Measurements from ENCODE around the gene ZFYVE19. TPM values are rescaled to one million over a fixed set of nuclear protein-coding genes. Genes with fewer than 3 reads are reported as not detected.

ZFYVE19 gene
- total and polyA plus RNA-seq, 2 of the 13 experiments (the other 11 are each of a cell fraction or from before 2014, with no cell fraction given) = 23.3 to 44.0 TPM

DNA sequence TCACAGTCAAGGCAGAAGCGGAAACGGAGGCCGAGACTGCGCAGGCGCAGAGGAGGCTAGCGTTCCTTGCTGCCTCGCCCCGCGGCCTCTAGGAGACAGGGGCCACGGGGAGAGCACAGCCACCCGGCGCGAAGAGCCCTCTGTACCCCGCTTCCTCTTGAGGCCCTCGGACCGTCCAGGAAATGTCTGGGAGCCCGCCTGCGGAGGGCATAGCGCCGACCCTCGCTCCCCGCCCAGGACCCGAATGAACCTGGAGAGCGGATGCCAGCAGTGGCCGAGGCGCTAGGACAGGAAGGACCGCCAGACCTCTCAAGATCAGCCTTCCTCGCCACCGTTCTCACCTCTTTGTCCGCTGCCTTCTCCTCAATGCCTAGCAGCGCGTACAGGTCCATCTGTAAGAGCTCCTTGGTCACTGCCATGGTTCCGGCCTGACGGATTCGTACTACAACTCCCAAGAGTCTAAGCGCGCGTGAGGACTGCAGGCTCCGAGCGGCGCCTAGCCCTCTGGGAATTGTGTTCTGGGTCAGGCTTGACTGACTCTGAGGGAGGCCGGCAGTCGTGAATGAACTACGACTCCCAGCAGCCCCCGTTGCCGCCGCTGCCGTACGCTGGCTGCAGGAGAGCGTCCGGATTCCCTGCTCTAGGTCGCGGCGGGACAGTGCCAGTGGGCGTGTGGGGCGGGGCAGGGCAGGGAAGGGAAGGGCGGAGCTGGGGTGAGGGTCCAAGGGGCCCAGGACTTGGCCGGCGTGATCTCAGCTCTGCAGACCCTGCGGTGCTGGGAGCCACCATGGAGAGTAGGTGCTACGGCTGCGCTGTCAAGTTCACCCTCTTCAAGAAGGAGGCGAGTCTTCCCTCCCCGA lies at the start of gene ZFYVE19, which contains the start of gene DNAJC17 (continued):
- peak; percentile 33 for TF ChIP-seq MED8 (CRISPR knock-in tag; IDR thresholded peaks at IDR 0.05; ENCODE audit: insufficient replicate concordance)
- peak; percentile 28; the same call in 1 of the 2 replicates for TF ChIP-seq ZNF614 (CRISPR knock-in tag; IDR thresholded peaks at IDR 0.05; ENCODE audit: borderline replicate concordance)
- no peak for TF ChIP-seq REL (CRISPR knock-in tag; conservative IDR thresholded peaks at IDR 0.05)
- TF ChIP-seq, protein P1, sequence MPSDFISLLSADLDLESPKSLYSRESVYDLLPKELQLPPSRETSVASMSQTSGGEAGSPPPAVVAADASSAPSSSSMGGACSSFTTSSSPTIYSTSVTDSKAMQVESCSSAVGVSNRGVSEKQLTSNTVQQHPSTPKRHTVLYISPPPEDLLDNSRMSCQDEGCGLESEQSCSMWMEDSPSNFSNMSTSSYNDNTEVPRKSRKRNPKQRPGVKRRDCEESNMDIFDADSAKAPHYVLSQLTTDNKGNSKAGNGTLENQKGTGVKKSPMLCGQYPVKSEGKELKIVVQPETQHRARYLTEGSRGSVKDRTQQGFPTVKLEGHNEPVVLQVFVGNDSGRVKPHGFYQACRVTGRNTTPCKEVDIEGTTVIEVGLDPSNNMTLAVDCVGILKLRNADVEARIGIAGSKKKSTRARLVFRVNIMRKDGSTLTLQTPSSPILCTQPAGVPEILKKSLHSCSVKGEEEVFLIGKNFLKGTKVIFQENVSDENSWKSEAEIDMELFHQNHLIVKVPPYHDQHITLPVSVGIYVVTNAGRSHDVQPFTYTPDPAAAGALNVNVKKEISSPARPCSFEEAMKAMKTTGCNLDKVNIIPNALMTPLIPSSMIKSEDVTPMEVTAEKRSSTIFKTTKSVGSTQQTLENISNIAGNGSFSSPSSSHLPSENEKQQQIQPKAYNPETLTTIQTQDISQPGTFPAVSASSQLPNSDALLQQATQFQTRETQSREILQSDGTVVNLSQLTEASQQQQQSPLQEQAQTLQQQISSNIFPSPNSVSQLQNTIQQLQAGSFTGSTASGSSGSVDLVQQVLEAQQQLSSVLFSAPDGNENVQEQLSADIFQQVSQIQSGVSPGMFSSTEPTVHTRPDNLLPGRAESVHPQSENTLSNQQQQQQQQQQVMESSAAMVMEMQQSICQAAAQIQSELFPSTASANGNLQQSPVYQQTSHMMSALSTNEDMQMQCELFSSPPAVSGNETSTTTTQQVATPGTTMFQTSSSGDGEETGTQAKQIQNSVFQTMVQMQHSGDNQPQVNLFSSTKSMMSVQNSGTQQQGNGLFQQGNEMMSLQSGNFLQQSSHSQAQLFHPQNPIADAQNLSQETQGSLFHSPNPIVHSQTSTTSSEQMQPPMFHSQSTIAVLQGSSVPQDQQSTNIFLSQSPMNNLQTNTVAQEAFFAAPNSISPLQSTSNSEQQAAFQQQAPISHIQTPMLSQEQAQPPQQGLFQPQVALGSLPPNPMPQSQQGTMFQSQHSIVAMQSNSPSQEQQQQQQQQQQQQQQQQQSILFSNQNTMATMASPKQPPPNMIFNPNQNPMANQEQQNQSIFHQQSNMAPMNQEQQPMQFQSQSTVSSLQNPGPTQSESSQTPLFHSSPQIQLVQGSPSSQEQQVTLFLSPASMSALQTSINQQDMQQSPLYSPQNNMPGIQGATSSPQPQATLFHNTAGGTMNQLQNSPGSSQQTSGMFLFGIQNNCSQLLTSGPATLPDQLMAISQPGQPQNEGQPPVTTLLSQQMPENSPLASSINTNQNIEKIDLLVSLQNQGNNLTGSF (CRISPR knock-in tag; IDR thresholded peaks at IDR 0.05) = peak; percentile 75; the same call in 1 of the 2 replicates
- no peak for TF ChIP-seq ZNF569 (CRISPR knock-in tag; IDR thresholded peaks at IDR 0.05; ENCODE audit: borderline replicate concordance)
- no peak; the same call in 1 of the 2 replicates for TF ChIP-seq TMF1 (CRISPR knock-in tag; IDR thresholded peaks at IDR 0.05; ENCODE audit: low read depth)
- TF ChIP-seq MZF1 (CRISPR knock-in tag; IDR thresholded peaks at IDR 0.05; ENCODE audit: borderline replicate concordance) = no peak
- TF ChIP-seq ZNF274 (CRISPR knock-in tag; IDR thresholded peaks at IDR 0.05) = peak; percentile 77; the same call in 1 of the 2 replicates
- no peak for TF ChIP-seq DNMT3B (CRISPR knock-in tag; conservative IDR thresholded peaks at IDR 0.05)
- TF ChIP-seq ZNF790 (CRISPR knock-in tag; IDR thresholded peaks at IDR 0.05; ENCODE audit: borderline replicate concordance) = 0 out of 2 replicates have a peak, but pooled peaks have one; percentile 78
- peak; percentile 90 for TF ChIP-seq ZNF350 (CRISPR knock-in tag; IDR thresholded peaks at IDR 0.05; ENCODE audit: borderline replicate concordance, low read depth)
- TF ChIP-seq ZNF549 (CRISPR knock-in tag; IDR thresholded peaks at IDR 0.05) = no peak
- TF ChIP-seq ZSCAN12 (CRISPR knock-in tag; IDR thresholded peaks at IDR 0.05) = no peak
- TF ChIP-seq, protein P2, sequence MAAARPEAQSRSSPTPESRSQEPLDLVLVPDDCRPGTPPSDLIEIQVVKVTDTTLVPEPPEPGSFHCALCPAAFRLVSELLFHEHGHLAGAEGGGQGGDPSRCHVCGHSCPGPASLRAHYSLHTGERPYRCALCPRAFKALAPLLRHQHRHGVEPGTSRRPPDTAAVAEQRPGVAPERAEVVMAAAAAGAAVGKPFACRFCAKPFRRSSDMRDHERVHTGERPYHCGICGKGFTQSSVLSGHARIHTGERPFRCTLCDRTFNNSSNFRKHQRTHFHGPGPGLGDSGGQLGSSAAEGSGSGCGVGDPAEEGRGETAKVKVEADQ (CRISPR knock-in tag; IDR thresholded peaks at IDR 0.05; ENCODE audit: borderline replicate concordance) = no peak
- TF ChIP-seq GABPB1 (CRISPR knock-in tag; IDR thresholded peaks at IDR 0.05) = peak; percentile 92
- no peak; the same call in 1 of the 2 replicates for TF ChIP-seq ZNF780A (CRISPR knock-in tag; IDR thresholded peaks at IDR 0.05)
- TF ChIP-seq, protein P3, sequence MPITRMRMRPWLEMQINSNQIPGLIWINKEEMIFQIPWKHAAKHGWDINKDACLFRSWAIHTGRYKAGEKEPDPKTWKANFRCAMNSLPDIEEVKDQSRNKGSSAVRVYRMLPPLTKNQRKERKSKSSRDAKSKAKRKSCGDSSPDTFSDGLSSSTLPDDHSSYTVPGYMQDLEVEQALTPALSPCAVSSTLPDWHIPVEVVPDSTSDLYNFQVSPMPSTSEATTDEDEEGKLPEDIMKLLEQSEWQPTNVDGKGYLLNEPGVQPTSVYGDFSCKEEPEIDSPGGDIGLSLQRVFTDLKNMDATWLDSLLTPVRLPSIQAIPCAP (CRISPR knock-in tag; IDR thresholded peaks at IDR 0.05; ENCODE audit: low read depth) = no peak
- TF ChIP-seq ESRRA (CRISPR knock-in tag; IDR thresholded peaks at IDR 0.05; ENCODE audit: low read depth) = peak; percentile 42; the same call in 1 of the 2 replicates
- TF ChIP-seq THAP7 (CRISPR knock-in tag; IDR thresholded peaks at IDR 0.05) = peak; percentile 48; the same call in 1 of the 2 replicates
- no peak; the same call in 1 of the 2 replicates for TF ChIP-seq ZNF264 (CRISPR knock-in tag; IDR thresholded peaks at IDR 0.05)

Measured in HepG2 (cell line).